ENCODE data around the gene MKI67.

DNA sequence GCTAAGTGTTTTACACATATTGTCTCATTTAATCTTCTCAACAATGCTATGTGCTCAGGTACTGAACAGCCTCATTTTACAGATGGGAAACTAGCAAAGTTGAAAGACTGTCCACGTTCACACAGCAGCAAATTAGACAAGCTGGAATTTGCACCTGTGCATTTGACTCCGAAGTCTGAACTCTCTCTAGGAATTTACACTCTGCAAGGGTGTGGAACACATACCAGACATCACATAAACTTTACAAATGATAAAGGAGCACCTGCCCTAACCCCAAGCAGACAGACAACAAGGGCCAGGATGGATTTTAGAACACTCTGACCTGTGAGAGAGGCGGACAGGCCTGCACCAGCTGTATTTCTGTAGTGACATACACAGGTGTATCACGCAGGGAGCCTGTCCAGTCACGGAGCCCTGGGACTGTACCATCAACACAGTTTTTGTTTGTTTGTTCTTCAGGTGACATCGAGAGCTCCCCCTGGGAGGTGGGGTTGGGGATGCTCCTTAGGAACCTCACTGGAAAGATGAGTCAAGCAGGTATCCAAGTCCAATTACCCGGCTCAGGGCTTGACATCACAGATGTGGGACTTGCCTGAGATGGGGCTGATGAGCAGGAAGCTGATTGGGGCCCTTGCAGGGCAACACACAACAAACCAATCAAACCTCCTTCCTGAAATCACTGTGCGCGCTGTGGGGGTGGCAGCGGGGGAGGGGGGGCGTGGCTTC is 31.0 kb downstream of the MKI67 start:
- TF ChIP-seq SUZ12 (IDR thresholded peaks at IDR 0.05; ENCODE audit: extremely low read depth, insufficient read depth, insufficient read length) (no peak), YY1 (IDR thresholded peaks at IDR 0.05; ENCODE audit: insufficient read depth, insufficient read length) (no peak)
